ENCODE data around the gene ACIN1. TPM values are rescaled to one million over a fixed set of nuclear protein-coding genes. Genes with fewer than 3 reads are reported as not detected.

The ACIN1 gene
- total RNA-seq, 2 experiments from 2014 or later: 132 to 139 TPM

DNA sequence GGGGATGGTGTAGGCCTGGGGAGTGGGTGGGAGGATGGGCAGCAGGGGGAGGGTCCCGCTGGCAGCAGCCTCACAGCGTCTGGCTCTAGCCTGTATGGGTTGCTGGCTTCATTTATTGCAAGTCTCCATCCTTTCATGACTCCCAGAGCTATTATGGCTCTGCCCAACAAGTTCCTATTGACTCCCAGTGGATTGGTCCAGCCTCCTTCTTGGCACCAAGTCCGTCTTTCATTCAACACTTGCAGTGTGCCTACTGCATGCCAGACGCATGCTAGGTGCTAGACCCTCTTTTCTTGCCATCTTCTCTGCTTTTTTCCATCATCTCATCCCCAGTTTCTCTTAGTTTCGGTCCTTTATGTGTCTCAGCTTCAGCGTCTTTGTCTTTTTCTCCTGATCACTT is 51.8 kb downstream of the ACIN1 start:
- POLR2A ChIA-PET: interaction anchor here (0.8 to 1.6 kb wide), 3 partner anchors 9 to 37 kb away, joined by 3 to 5 read pairs (median 4); partner anchors contain the start of gene CDH24
- peaks cover 2% of the 10 kb centered on the region for H3K27me3 Mint-ChIP-seq
- intact Hi-C loops (cut with micrococcal nuclease): no loop called here

DNA sequence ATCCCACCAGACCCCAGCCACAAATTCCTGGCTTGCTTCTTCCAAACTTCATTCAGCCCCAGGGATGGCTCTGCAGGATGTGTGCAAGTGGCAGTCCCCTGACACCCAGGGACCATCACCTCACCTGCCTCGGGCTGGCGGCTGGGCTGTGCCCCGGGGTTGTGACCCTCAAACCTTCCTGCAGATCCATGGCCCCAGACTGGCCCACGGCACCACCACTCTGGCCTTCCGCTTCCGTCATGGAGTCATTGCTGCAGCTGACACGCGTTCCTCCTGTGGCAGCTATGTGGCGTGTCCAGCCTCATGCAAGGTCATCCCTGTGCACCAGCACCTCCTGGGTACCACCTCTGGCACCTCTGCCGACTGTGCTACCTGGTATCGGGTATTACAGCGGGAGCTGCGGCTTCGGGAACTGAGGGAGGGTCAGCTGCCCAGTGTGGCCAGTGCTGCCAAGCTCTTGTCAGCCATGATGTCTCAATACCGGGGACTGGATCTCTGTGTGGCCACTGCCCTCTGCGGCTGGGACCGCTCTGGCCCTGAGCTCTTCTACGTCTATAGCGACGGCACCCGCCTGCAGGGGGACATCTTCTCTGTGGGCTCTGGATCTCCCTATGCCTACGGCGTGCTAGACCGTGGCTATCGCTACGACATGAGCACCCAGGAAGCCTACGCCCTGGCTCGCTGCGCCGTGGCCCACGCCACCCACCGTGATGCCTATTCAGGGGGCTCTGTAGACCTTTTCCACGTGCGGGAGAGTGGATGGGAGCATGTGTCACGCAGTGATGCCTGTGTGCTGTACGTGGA is 52.6 kb downstream of the ACIN1 start, which contains the start of gene PSMB11:
PSMB11 (plus strand) TSS at position 51 of the 804 bp plus-strand sequence; CDS start at position 65, 14 bp downstream.
- no peak for DNase-seq
- intact Hi-C loops (cut with micrococcal nuclease): no loop called here
- H3K4me1 Mint-ChIP-seq (ENCODE audit: low read depth): no peaks in the 10 kb centered on the region
- H3K36me3 Mint-ChIP-seq (ENCODE audit: low read depth): no peaks in the 10 kb centered on the region
- ATAC-seq: no peak
- H3K27ac Mint-ChIP-seq: no peak within 1 kb of the TSS
- H3K4me3 Mint-ChIP-seq: no peak within 1 kb of the TSS
- ChIA-PET CTCF (interaction anchor here (0.9 to 4.2 kb wide), 9 partner anchors 9 to 79 kb away, joined by 3 to 15 read pairs (median 3); partner anchors contain the start of gene CDH24), POLR2A (interaction anchor here (0.8 to 1.6 kb wide), 2 partner anchors 8 to 16 kb away, joined by 3 to 4 read pairs; partner anchors contain the start of gene CDH24)
- TF ChIP-seq, protein P1, sequence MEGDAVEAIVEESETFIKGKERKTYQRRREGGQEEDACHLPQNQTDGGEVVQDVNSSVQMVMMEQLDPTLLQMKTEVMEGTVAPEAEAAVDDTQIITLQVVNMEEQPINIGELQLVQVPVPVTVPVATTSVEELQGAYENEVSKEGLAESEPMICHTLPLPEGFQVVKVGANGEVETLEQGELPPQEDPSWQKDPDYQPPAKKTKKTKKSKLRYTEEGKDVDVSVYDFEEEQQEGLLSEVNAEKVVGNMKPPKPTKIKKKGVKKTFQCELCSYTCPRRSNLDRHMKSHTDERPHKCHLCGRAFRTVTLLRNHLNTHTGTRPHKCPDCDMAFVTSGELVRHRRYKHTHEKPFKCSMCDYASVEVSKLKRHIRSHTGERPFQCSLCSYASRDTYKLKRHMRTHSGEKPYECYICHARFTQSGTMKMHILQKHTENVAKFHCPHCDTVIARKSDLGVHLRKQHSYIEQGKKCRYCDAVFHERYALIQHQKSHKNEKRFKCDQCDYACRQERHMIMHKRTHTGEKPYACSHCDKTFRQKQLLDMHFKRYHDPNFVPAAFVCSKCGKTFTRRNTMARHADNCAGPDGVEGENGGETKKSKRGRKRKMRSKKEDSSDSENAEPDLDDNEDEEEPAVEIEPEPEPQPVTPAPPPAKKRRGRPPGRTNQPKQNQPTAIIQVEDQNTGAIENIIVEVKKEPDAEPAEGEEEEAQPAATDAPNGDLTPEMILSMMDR (IDR thresholded peaks at IDR 0.05): no peak
- no peaks in the 10 kb centered on the region for H3K27me3 Mint-ChIP-seq
- H3K9me3 Mint-ChIP-seq: no peaks in the 10 kb centered on the region

More for the DNA sequence above, 51.8 kb downstream of the ACIN1 start:
- TF ChIP-seq, protein P1 (IDR thresholded peaks at IDR 0.05): no peak
- CTCF ChIA-PET: interaction anchor here (0.9 to 4.2 kb wide), 11 partner anchors 10 to 80 kb away, joined by 3 to 15 read pairs (median 3); partner anchors contain the start of genes AJUBA and CDH24
- no peaks in the 10 kb centered on the region for H3K36me3 Mint-ChIP-seq (ENCODE audit: low read depth)
- DNase-seq (no peak), ATAC-seq (no peak)
- H3K9me3 Mint-ChIP-seq: no peaks in the 10 kb centered on the region
- no peak overlapping the region for H3K27ac Mint-ChIP-seq
- no peak overlapping the region for H3K4me3 Mint-ChIP-seq
- H3K4me1 Mint-ChIP-seq (ENCODE audit: low read depth): no peaks in the 10 kb centered on the region

GRCh38 chr14:23041729-23042128 is 53.2 kb downstream of the ACIN1 start:
- Mint-ChIP-seq H3K4me3 (no peak overlapping the region), H3K36me3 (ENCODE audit: low read depth) (no peaks in the 10 kb centered on the region), H3K9me3 (no peaks in the 10 kb centered on the region), H3K27me3 (no peaks in the 10 kb centered on the region), H3K27ac (no peak overlapping the region), H3K4me1 (ENCODE audit: low read depth) (peaks cover 1% of the 10 kb centered on the region)
- ATAC-seq (no peak), DNase-seq (no peak)
- TF ChIP-seq, protein P1 (IDR thresholded peaks at IDR 0.05): no peak
- intact Hi-C loops (cut with micrococcal nuclease): no loop called here
- CTCF ChIA-PET: interaction anchor here (0.6 to 4.2 kb wide), 8 partner anchors 8 to 112 kb away, joined by 3 to 15 read pairs (median 3); partner anchors contain the start of genes AJUBA and CDH24
- POLR2A ChIA-PET: no interaction called here

- intact Hi-C loops (cut with micrococcal nuclease): no loop called here
- POLR2A ChIA-PET: interaction anchor here (0.6 to 2.4 kb wide), 4 partner anchors 9 to 33 kb away, joined by 3 to 11 read pairs (median 4); no protein-coding TSS in a partner anchor
- peaks cover 2% of the 10 kb centered on the region for H3K9me3 Mint-ChIP-seq
- no peak overlapping the region for H3K27ac Mint-ChIP-seq
- CTCF ChIA-PET: interaction anchor here (0.7 to 4.2 kb wide), 6 partner anchors 13 to 54 kb away, joined by 3 to 15 read pairs (median 6); partner anchors contain the start of gene CDH24
- H3K36me3 Mint-ChIP-seq (ENCODE audit: low read depth): no peaks in the 10 kb centered on the region
- no peak overlapping the region for H3K4me3 Mint-ChIP-seq
- H3K4me1 Mint-ChIP-seq (ENCODE audit: low read depth): peaks cover 12% of the 10 kb centered on the region
- TF ChIP-seq, protein P1 (IDR thresholded peaks at IDR 0.05): no peak
- no peaks in the 10 kb centered on the region for H3K27me3 Mint-ChIP-seq
- DNase-seq (no peak), ATAC-seq (no peak)
These were observed 54.8 kb downstream of the ACIN1 start for GRCh38 chr14:23040100-23040499.

All from activated CD8-positive, alpha-beta T cell treated with anti-CD3 and anti-CD28 coated beads for 36 hours (primary cell).